Measurements from ENCODE around the gene LRRC3. TPM values are rescaled to one million over a fixed set of nuclear protein-coding genes. Genes with fewer than 3 reads are reported as not detected.
"Not testable (repeated sequence)": the region's sequence is repeated elsewhere in the genome, so short reads cannot be mapped to it uniquely, and the experiment has no call there.

The LRRC3 gene
- total RNA-seq, 1 donor from 2014 or later = 3.8 TPM

DNA sequence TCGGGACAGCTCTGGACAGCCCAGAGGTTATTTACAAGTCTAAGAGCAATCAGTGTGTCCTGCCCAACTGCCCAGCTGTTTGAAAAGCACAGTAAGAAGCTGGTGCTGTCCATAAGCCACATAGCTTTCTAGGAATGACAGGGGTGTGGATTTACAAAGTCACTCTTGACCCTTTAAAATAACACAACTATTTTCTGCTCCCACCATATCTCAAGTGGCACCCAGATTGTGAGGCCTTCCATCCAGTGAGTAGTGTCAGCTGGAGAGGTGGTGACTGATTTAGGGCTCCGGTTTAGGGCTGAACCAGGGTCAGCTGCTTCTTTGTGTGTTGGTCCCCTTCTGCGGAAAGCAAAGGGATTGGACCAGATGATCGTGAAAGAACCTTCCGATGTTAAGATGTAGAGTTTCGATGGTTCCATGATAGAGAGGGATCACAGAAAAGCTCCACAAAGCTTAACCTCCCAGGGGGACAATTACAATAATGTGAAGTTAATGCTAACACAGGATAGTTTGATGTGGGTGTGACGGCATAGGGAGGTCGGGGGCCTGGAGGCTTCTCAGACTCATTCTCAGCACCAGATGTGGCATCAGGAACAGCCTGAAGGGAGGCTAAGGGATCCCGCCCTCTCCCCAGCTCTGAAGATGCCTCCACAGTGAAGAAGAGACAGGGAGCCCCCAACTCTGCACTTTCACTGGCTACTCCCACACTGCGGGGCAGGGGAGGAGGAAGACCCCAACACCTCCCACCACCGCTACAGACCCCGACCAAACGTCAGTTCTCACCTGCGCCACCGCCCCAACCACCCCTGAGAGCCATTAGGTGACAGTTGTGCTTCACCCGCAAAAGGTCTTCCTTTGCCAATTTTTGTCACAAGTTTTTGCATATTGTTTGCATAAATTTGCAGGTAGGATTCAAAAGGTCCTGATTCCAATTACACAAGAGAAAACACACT, 40.6 kb downstream of the LRRC3 start:
- DNase-seq (ENCODE audit: low spot score) = no peak

DNA sequence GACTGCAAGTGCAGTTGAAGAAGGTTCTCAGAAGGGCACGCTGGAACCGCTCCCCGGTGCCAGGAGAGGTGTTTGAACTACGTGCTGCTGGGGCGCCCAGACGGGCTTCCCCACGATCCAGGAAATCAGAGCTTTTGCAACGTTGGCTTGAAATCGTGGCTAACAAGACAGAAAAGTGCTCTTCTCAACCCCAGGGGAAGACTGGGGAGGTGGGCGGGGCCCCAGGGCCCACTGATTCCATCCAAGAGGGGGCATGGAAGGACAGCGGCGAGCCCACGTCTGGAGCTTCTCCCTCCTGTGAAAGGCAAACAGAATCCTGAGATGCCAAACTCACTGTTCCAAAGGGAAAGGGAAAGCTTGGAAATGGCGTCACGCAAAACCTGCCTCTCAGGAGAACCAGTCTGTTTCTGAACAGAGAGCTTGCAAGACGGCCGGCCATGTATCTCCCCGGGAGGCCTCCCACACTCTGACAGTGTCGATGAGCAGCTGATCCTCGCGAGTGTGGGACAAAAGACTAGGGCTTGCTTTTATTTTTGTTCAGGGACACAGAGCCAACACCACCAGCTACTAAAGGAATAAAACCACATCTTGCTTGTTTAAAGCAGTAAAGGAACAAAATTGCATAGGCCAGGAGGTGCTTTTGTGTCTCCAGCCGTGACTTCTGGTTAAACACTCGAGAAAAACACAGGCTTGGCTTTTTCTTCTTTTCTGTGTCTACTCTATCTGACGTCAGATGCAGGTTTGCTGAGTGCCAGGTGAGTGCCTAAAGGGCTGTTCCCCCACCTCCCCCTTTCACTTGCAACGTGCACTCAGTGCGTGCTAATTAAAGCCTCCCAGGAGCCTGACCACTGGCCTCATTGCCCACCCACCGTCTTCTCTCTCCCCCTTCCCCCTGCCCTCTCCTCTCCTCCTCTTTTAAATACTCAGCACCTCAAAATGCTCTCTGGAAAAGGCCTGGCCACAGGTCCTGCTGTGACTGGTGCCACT, 41.5 kb downstream of the LRRC3 start:
- DNase-seq (ENCODE audit: low spot score) = no peak

DNA sequence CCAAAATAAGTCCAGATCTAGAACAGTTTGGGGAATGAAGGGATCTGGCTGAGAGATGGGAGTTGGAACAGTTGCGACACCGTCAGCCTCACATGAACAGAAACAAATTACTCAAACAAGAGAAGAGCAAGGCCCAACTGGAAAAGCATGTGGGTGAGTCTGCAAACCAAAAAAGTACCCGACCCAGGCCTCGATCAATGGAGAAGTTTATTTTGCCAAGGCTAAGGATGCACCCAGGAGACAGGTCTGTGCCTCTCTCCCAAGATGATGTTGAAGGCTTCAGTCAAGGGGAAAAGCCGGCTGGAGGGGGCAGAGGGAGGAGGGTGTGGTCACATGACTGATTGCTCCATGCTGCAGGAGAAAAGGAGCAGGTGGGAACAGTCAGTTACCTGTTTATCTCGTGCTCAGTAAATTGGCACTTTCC, 42.4 kb downstream of the LRRC3 start:
- no peak for DNase-seq (ENCODE audit: low spot score)

DNA sequence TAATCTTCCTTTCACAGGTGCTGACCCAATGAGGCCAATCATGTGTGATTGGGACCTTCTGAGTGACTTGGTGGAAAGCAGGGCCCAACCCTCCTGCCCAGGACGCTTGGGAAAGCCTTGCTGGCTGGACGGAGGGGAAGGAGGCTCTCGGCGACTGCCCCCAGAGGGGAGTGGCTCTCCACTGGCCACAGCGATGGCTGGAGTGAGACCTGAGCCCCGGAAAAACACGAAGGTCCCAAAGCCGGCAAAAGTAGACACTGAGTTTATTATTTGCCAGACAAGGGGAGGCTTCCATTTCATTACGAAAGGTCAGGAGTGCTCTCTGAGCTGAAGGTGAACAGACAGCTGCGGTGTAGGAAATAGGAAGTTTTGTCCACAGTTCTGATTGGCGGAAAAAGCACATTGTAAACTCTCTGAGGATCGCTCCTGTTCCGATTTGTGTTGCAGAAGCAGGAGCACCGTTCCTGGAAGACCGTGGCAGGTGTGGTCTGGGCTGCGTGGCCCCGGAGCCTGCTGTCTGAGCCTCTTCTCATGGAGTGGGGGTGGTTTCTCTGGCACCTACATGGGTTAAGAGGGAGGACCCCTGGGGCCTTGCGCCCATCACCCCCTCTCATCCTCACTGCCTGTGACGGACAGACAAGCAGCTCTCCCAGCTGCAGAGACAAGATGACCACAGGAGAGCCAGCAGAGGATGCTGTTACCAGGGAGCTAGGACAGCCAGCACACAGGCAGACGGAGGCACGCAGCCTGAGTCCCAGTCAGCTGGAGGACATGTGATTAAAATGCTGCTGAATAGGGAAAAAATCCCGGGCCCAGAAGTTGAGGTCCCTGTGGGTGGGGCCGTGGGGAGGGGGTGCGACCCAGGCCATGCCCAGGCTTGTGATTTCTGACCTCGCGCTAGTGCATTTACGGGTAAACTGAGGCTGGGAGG, 43.2 kb downstream of the LRRC3 start:
- DNase-seq (ENCODE audit: low spot score) = no peak

GRCh38 chr21:44499211-44499560, 43.9 kb downstream of the LRRC3 start:
- no peak for DNase-seq (ENCODE audit: low spot score)

GRCh38 chr21:44499631-44500030, 44.3 kb downstream of the LRRC3 start:
- DNase-seq (ENCODE audit: low spot score) = no peak

DNA sequence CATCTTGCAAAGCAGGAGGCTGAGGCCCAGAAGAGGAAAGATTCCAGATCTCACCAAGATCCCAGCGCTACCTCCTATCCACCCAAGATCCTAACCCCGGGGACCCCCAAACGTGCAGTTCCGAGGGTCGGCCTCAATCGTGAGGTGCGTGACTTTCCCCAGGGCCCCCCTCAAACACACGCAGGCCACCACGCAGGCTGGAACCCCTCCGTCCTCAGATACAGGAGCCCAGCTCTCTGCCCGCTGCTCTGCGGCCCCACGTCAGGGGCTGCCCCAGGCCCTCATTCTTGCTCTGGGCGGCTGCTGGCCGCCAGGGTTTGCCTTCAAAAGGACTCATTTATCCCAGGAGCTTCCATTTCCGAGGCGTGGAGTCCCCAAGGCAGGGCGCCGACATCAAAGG, 44.8 kb downstream of the LRRC3 start:
- no peak for DNase-seq (ENCODE audit: low spot score)

GRCh38 chr21:44502171-44502958, 47.1 kb downstream of the LRRC3 start:
- DNase-seq (ENCODE audit: low spot score) = no peak

GRCh38 chr21:44503006-44503889, 47.9 kb downstream of the LRRC3 start:
- DNase-seq (ENCODE audit: low spot score) = not testable (repeated sequence)

DNA sequence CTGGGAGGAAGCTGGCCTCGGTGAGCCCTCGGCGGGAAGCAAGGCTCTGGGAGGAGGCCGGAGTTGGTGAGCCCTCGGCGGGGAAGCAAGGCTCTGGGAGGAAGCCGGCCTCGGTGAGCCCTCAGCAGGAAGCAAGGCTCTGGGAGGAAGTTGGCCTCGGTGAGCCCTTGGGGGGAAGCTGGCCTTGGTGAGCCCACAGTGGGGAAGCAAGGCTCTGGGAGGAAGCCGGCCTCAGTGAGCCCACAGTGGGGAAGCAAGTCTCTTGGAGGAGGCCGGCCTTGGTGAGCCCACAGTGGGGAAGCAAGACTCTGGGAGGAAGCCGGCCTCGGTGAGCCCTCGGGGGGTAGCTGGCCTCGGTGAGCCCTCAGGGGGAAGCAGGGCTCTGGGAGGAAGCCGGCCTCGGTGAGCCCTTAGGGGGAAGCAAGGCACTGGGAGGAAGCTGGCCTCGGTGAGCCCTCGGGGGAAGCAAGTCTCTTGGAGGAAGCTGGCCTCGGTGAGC, 48.6 kb downstream of the LRRC3 start:
- no peak for DNase-seq (ENCODE audit: low spot score)

DNA sequence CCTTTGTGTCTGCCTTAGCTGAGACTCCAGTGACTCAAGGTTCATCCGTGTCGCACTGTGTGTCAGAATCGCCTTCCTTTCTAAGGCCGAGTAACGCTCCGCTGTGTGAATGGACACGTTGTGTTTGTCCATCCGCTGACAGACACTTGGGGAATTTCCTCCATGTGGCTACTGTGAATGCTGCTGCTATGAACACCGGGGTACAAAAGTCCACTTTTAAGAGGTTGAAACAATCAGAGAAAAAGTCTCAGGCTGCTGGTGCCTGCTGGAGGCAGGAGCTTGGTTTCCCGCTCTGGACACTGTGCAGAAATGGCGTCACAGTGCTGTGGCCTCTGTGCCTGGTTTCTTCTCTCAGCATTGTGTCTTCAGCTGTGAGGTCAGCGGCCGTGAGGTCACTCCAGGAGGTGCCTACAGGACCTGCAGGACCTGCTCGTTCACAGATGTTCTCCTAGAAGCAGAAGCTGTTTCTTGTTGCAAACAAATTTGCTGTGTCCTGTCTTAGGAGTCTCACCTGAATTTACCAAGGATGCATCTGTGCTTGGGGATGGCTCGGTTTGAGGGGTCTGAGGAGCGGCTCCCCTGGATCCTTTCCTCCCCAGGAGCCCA, 50.5 kb downstream of the LRRC3 start:
- DNase-seq (ENCODE audit: low spot score) = no peak

- no peak for DNase-seq (ENCODE audit: low spot score)
Measured at GRCh38 chr21:44506279-44507255, 51.3 kb downstream of the LRRC3 start.

DNA sequence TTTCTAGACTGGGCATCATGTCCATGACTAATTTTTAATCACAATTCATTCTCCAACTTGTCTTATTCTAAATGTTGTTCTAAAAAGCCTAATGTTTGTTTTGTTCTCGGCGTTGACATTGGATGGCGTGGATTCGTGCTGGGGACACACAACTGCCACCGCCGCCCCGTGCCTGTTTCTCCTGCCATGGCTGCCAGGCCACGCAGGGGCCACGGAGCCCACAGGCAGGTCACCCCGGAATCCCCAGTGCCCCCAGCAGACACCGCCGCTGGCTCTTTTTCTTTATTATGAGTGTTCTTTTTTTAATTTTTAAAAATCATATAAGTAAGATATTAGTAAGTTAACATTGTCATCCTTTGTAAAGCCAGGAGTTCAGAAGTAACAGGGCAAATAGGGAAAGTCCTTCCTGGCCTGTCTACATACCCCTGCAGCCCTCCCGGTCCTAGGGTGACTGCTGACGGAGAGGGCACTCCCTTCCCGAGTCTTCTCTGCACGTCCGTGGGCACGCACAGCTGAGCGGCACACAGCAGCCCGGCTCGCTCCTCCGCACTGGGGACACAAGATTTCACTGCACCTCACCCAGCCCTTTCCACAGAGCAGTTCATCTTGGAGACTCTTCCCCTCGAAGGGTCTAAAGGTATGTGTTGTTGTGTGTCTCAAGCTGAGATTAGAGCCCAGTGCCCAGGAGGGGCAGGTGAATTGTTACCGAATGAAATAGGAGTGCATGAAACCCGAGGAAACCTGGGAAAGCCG, 52.5 kb downstream of the LRRC3 start:
- DNase-seq (ENCODE audit: low spot score) = no peak

DNA sequence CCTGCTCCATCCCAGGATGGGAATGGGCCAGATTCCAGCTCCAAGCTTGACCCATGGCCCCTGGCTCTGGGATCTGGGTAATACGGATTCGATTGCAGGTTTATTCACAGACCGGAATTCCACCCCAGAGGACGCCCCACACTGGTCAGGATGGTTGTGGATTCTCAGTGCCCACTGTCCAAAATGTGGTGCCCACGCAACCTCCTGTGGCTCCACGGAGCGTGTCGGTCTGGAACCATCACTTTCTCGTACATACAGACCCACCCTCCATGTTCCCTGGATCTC, 53.1 kb downstream of the LRRC3 start:
- no peak for DNase-seq (ENCODE audit: low spot score)

GRCh38 chr21:44508711-44509445, 53.6 kb downstream of the LRRC3 start:
- DNase-seq (ENCODE audit: low spot score) = no peak

- DNase-seq (ENCODE audit: low spot score) = no peak
Measured at GRCh38 chr21:44509539-44509938, 54.2 kb downstream of the LRRC3 start.

Data from mesenteric fat pad (tissue), 1 donor.